ENCODE data around the gene FRRS1. TPM values are rescaled to one million over a fixed set of nuclear protein-coding genes. Genes with fewer than 3 reads are reported as not detected.
A peak's percentile ranks its signal among the peaks of the same experiment; 100 is the strongest.

The FRRS1 gene
- total and polyA plus RNA-seq, 12 donors = 0.88 to 8.2 (median 4.7) TPM

- H3K36me3 ChIP-seq = no peaks in the 10 kb centered on the region
- intact Hi-C loops (cut with DNase I) = no loop called here
- H3K4me3 ChIP-seq = no peak overlapping the region
- no peaks in the 10 kb centered on the region for H3K9me3 ChIP-seq
- DNase-seq (peak; percentile 31 to 54), ATAC-seq (peak; percentile 37 to 94 (median 81))
- TF ChIP-seq CTCF (IDR thresholded peaks at IDR 0.05) = no peak
- H3K27me3 ChIP-seq = peaks cover 0 to 4% (median 0%) of the 10 kb centered on the region in 7 donors
- WGBS, 2 donors = 12 to 39% methylated on average over 3 of the region's 3 CpGs
- no peak overlapping the region for H3K27ac ChIP-seq
- H3K4me1 ChIP-seq = peaks cover 0 to 9% (median 0%) of the 10 kb centered on the region in 9 donors
Measured at GRCh38 chr1:99781798-99782197, 15.4 kb upstream of the FRRS1 start.

- H3K36me3 ChIP-seq = no peaks in the 10 kb centered on the region
- no peak overlapping the region for H3K4me3 ChIP-seq
- WGBS, 2 donors = 65 to 69% methylated on average over 3 of the region's 3 CpGs
- peaks cover 0 to 4% (median 0%) of the 10 kb centered on the region in 9 donors for H3K4me1 ChIP-seq
- no peak overlapping the region for H3K27ac ChIP-seq
- H3K27me3 ChIP-seq = peaks cover 0 to 4% (median 0%) of the 10 kb centered on the region in 7 donors
- no peaks in the 10 kb centered on the region for H3K9me3 ChIP-seq
- no peak for TF ChIP-seq CTCF (IDR thresholded peaks at IDR 0.05)
- ATAC-seq (no peak), DNase-seq (no peak)
- intact Hi-C loops (cut with DNase I) = no loop called here
Measured at GRCh38 chr1:99777752-99778151, 11.3 kb upstream of the FRRS1 start.

GRCh38 chr1:99776120-99776519, 9.7 kb upstream of the FRRS1 start:
- H3K4me3 ChIP-seq = no peak overlapping the region
- no peak overlapping the region for H3K27ac ChIP-seq
- intact Hi-C loops (cut with DNase I) = no loop called here
- no peaks in the 10 kb centered on the region for H3K9me3 ChIP-seq
- DNase-seq (no peak), ATAC-seq (no peak)
- TF ChIP-seq CTCF (IDR thresholded peaks at IDR 0.05) = no peak
- no peaks in the 10 kb centered on the region for H3K36me3 ChIP-seq
- peaks cover 0 to 11% (median 5%) of the 10 kb centered on the region in 9 donors for H3K4me1 ChIP-seq
- peaks cover 0 to 4% (median 0%) of the 10 kb centered on the region in 7 donors for H3K27me3 ChIP-seq

GRCh38 chr1:99772809-99773208, 6.4 kb upstream of the FRRS1 start:
- H3K36me3 ChIP-seq = no peaks in the 10 kb centered on the region
- H3K4me3 ChIP-seq = no peak overlapping the region
- ATAC-seq (no peak), DNase-seq (no peak)
- H3K9me3 ChIP-seq = no peaks in the 10 kb centered on the region
- 90% methylated on average over 3 of the region's 3 CpGs for WGBS, 2 donors
- intact Hi-C loops (cut with DNase I) = no loop called here
- H3K4me1 ChIP-seq = peaks cover 0 to 30% (median 11%) of the 10 kb centered on the region in 9 donors
- H3K27me3 ChIP-seq = peaks cover 0 to 3% (median 0%) of the 10 kb centered on the region in 7 donors
- H3K27ac ChIP-seq = no peak overlapping the region
- TF ChIP-seq CTCF (IDR thresholded peaks at IDR 0.05) = no peak

Data from heart right ventricle (tissue), 16 donors.